ENCODE measurements around the gene SMR3A.

The SMR3A gene

GRCh38 chr4:70360460-70360859 is at the start of gene SMR3A:
SMR3A (plus strand) TSS chr4:70360760; CDS start chr4:70362116, 1,356 bp downstream.
- DNase-seq (ENCODE audit: low spot score), result no peak

DNA sequence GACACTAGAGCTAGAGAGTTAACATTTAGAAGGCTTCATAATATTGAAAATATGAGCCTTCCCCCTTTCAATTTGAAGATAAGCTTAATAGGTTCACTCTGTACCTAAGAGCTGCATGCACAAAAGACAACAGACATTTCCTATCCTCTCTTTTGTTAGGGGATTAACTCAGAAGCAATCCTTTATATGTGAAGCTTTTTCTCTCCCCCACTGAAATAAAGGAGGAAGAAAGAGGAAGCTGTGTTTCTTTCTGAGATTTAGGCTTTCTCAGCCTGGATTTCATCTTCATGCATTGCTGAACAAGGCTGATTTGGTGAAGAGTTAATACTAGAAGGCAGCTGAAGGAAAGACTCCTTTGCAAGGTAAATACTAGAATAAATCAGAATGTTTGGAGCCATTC is 46.8 kb upstream of the SMR3A start:
- DNase-seq (ENCODE audit: low spot score), result no peak

DNA sequence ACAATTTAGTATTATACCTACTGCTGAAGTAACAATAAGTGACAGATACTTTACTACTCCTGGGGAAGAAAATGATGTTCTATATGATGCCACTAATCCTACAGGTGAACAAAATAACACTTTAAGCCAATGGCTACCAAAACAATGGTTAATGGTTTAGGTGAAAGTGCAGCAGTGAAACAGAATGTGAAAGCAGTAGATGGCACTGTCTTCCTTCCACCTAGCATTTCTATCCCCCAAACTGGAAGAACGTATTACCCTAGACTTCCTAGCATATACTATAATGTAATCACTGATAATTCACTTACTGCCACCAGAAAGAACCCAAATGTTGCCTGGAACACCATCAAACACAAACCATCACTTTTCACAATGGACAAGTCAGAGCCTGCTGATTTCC is 44.6 kb upstream of the SMR3A start:
- no peak for DNase-seq (ENCODE audit: low spot score)

- DNase-seq (ENCODE audit: low spot score), result no peak
These were observed 34.5 kb upstream of the SMR3A start for GRCh38 chr4:70326052-70326451.

DNA sequence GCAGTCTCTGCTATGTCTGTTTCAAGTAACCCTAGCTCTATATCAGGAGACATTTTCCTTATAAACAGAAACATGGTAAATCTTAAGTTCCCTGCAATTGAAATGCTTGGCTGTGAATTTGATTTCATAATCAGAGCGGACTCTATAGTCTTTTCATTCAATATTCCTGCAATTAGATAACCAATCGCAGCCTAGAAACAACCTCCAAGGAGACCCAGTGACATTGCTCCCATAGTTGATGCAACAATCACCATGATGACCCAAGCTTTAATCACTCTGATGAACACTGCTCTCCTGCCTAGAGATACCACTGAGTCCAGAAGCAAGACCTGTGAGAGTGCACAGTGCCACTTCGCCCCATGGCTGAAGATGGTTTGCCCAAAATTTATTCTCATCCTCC is 25.9 kb upstream of the SMR3A start, which contains the start of gene CABS1:
TSS of gene CABS1 (plus strand) at position 301 of the 400 bp plus-strand sequence. CDS start at position 360, 59 bp downstream.
- no peak for DNase-seq (ENCODE audit: low spot score)

DNA sequence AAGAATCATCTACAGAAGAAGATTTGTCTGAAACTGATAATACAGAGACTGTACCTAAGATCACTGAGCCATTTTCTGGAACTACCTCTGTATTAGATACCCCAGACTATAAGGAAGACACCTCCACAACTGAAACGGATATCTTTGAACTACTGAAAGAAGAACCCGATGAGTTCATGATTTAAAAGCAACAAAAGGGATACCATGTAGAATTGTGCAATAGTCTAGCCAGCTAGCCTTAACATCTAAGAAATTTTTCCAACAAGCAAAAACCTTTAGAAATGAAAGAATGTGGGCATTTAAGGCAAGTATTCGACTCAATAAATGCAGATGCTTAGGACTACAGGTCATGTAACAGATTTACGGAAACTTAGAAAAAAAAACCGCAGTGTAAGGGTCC is 24.5 kb upstream of the SMR3A start:
- no peak for DNase-seq (ENCODE audit: low spot score)

GRCh38 chr4:70337886-70338420 is 22.6 kb upstream of the SMR3A start:
- DNase-seq (ENCODE audit: low spot score), result no peak

DNA sequence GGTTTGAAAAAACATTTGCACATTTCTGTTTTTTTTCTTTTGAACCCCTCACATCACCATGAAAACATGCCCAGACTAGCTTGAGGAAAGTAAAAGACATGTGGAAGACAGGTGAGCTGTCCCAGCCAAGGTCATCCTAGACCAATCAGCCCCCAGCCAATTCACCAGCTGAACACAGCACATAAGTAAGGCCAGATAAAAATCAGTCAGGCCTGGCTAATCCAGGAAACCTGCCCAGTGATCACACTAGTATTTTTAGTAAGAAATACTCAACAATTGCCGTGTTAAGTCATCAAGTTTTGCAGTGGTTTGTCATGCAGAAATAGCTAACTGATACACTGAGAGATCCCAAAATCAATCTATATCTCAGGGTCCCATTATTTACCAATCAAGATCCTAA is 4.4 kb upstream of the SMR3A start:
- no peak for DNase-seq (ENCODE audit: low spot score)

GRCh38 chr4:70359115-70359661 is 1.4 kb upstream of the SMR3A start:
- no peak for DNase-seq (ENCODE audit: low spot score)

GRCh38 chr4:70364002-70364401 is 3.4 kb downstream of the SMR3A start:
- no peak for DNase-seq (ENCODE audit: low spot score)

DNA sequence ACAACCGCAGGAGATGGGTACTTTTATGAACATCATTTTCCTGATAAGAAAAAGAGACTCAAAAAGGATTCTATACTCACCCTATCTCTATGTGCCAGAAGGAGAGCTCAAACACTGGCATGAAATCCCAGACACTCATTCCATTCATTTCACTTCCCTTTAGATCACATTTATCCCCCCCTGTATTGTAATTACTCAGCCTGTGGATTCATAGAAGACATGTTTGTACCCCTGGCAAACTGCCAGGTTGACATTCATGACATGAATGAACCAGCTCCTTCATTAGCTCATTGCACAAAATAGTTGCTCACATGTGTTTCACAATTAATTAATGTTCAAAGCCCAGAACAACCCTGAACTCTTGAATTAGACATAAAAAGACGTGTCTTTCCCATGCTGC is 4.9 kb downstream of the SMR3A start:
- no peak for DNase-seq (ENCODE audit: low spot score)

- no peak for DNase-seq (ENCODE audit: low spot score)
These were observed 7.3 kb downstream of the SMR3A start for GRCh38 chr4:70367813-70368212.

DNA sequence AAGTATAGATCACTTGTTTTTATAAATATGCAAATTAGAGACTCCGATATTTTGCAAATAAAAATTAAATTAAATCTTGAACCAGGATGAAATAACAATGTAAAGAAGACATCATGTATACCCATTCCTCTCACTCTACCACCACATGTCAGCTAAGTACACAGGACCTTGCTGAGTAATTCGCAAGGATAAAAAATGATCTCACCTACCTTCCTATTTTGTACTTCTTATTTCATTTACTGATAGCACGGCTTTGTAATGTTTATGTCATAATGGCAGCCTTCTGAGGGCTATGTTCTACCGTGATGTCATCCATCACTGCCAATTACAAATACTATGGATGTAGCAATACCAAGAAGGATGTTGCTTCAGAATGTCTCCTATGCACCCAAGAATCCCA is 11.4 kb downstream of the SMR3A start:
- no peak for DNase-seq (ENCODE audit: low spot score)

DNA sequence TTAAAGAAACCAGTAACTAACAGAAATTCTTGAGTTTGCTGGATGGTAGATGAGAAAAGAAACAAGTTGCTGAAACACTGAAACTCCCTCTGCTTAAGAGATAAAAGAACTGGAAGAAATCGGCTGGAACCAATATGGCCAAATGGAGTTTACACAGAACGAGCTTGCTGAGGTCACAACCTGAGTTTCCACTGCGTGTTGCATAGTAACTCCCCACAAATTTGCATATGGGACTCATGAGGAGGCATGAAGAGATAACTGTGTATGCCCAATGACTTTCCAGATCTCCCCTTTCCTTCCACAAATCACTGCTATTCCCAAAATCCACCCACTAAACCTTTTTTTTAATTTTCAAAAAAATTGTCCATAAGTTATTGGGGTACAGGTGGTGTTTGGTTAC is 12.2 kb downstream of the SMR3A start:
- no peak for DNase-seq (ENCODE audit: low spot score)

DNA sequence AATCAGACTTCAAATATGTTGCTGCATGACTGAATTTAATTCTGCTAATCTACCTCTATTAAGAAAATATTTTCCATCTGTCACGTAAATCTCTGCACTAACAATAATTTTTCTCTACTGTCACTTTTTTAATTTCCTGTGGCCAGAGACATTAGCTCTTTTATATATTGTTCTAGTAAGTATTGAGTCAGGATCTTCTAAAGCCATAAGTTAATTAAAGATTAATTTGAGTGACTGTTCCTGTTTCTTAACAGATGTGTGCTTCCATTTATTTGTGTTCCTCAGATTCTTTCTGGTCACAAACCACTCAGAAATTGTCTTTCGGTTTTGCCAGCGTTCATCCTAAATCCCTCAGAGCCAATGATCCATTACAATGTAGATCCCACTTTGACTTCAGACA is 20.0 kb downstream of the SMR3A start:
- no peak for DNase-seq (ENCODE audit: low spot score)

DNA sequence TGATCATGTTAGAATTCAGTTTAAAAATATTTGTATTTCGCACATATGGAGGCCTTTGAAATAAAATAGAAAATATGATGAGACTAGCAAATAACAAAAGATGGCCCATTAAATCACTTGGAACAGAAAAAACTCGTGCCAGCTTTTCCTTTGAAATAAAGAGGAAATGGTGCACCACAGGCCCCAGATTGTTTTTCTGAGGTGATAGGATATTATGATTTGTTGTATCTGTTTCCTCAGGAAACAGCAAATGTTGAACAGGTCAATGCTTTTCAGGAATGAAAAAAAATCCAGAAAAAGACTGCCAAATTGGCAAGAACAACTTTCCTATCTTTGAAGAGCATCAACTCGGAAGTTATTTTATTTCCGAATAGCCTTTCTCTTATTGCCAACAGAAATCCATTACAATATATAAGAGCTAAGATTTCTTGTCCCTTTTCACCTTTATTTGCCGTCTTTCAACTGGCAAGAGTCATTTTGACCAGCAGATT is 22.2 kb downstream of the SMR3A start, which contains the start of gene SMR3B:
TSS of gene SMR3B (plus strand) at position 441 of the 491 bp plus-strand sequence. CDS start 1,380 bp downstream, outside the sequence.
- no peak for DNase-seq (ENCODE audit: low spot score)

GRCh38 chr4:70392057-70392776 is 31.7 kb downstream of the SMR3A start:
- DNase-seq (ENCODE audit: low spot score), result no peak

DNA sequence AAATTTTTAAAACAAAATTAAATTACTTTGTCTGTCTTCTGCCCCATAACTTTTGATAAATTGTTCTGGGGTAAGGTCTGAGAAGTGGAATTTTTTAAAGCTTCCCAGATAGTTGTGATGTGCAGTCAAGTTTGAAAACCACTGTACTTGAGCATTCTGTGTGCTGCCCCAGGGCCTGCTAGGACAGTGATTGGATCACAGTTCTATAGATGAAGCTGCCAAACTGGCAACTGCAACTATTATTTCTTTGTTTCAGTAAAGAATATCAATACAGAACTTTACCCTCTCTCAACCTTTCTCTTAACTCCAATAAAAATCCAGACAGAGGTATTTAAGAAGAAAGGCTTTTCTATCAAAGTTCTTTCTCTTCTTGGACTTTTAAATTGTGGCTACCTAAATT is 37.0 kb downstream of the SMR3A start, which contains the start of gene OPRPN:
TSS of gene OPRPN (plus strand) at position 361 of the 400 bp plus-strand sequence. CDS start 1,346 bp downstream, outside the sequence.
- DNase-seq (ENCODE audit: low spot score), result no peak

DNA sequence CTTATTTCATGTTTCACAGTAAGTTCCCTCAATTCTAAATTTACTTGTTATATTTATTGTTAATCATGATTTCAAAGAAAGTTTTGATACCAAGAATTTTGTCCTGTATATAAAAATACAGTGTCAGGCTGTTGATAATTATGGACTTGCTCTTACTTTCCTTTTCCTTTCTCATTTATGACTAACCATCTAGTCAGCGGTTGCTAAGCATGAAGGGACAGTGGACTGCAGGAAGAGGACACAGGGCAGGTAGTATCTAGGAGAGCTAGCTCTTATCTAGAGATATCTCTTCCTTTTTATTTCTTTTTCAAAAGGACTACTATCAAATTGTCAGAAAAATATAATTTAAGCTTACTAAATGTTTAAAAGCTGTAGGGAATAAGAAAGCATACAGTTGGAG is 38.8 kb downstream of the SMR3A start:
- DNase-seq (ENCODE audit: low spot score), result no peak

GRCh38 chr4:70402762-70403161 is 42.2 kb downstream of the SMR3A start:
- DNase-seq (ENCODE audit: low spot score), result no peak

DNA sequence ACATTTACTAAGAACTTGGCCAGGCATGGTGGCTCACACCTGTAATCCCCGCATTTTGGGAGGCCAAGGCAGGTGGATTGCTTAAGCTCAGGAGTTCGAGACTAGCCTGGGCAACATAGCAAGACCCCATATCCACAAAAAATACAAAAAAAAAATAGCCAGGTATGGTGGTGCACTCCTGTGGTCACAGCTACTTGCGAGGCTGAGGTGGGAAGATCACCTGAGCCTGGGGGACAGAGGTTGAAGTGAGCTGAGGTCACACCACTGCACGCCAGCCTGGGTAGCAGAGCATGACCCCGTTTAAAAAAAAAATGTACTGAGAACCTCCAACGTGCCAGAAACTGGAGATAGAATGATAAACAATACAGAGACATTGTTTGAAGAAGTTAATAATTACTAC is 45.2 kb downstream of the SMR3A start:
- DNase-seq (ENCODE audit: low spot score), result no peak
